Measurements from ENCODE around the gene KNOP1.

- TF ChIP-seq, protein P1, sequence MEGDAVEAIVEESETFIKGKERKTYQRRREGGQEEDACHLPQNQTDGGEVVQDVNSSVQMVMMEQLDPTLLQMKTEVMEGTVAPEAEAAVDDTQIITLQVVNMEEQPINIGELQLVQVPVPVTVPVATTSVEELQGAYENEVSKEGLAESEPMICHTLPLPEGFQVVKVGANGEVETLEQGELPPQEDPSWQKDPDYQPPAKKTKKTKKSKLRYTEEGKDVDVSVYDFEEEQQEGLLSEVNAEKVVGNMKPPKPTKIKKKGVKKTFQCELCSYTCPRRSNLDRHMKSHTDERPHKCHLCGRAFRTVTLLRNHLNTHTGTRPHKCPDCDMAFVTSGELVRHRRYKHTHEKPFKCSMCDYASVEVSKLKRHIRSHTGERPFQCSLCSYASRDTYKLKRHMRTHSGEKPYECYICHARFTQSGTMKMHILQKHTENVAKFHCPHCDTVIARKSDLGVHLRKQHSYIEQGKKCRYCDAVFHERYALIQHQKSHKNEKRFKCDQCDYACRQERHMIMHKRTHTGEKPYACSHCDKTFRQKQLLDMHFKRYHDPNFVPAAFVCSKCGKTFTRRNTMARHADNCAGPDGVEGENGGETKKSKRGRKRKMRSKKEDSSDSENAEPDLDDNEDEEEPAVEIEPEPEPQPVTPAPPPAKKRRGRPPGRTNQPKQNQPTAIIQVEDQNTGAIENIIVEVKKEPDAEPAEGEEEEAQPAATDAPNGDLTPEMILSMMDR (IDR thresholded peaks at IDR 0.05; ENCODE audit: extremely low read depth in 1 of 2, insufficient read depth in 1 of 2, low read depth in 1 of 2, low read length in 2 of 2) = no peak
- TF ChIP-seq MYC (IDR thresholded peaks at IDR 0.05; ENCODE audit: low read depth, low read length) (no peak), POLR2AphosphoS5 (IDR thresholded peaks at IDR 0.05; ENCODE audit: insufficient read depth, low read depth, low read length) (no peak), POLR2A (IDR thresholded peaks at IDR 0.05; ENCODE audit: low read depth, low read length) (no peak), EZH2 (IDR thresholded peaks at IDR 0.05; ENCODE audit: borderline replicate concordance, low read depth, low read length, severe bottlenecking) (no peak), JUN (IDR thresholded peaks at IDR 0.05; ENCODE audit: borderline replicate concordance, insufficient read depth, insufficient read length, low read depth) (no peak), FOS (IDR thresholded peaks at IDR 0.05; ENCODE audit: borderline replicate concordance, insufficient read depth, low read length) (no peak)
- TF ChIP-seq, protein P2, sequence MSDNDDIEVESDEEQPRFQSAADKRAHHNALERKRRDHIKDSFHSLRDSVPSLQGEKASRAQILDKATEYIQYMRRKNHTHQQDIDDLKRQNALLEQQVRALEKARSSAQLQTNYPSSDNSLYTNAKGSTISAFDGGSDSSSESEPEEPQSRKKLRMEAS (IDR thresholded peaks at IDR 0.05; ENCODE audit: insufficient read depth, insufficient read length) = no peak
Observed at GRCh38 chr16:19683453-19684236, 34.4 kb downstream of the KNOP1 start.

Data from endothelial cell of umbilical vein (primary cell).